HepG2 (cell line): ENCODE results near the gene PLCD4. TPM values are rescaled to one million over a fixed set of nuclear protein-coding genes. Genes with fewer than 3 reads are reported as not detected.

Experiments
- ATRX ChIP-seq: sonication (generic); formaldehyde crosslinking; IDR thresholded peaks from 2 replicates; pipeline ENCODE4 v1.4.0; 2020; ENCODE audit warnings: missing genetic modification reagents, borderline replicate concordance
- CEBPB ChIP-seq: IDR thresholded peaks from 2 replicates; pipeline ENCODE4 v1.6.1; 2011; ENCODE audit warnings: low read depth, low read length, improper control_type of control experiment, borderline replicate concordance
- ISX ChIP-seq: sonication (generic); formaldehyde crosslinking; conservative IDR thresholded peaks from 2 replicates; pipeline ENCODE4 v1.5.0; 2020; ENCODE audit warnings: missing genetic modification reagents
- NONO ChIP-seq, 2 experiments: fragments of 450-650 bp in 1 of 2; sonication (generic) in 1 of 2; formaldehyde crosslinking in 1 of 2; IDR thresholded peaks in 1 of 2; conservative IDR thresholded peaks in 1 of 2; 2 replicates each; pipeline versions ENCODE4 v1.6.1 to v1.8.0; 2017 to 2022; ENCODE audit warnings: mild to moderate bottlenecking in 1 of 2, missing genetic modification reagents in 1 of 2, moderate library complexity in 1 of 2
- SP140L ChIP-seq: sonication (generic); formaldehyde crosslinking; IDR thresholded peaks from 2 replicates; pipeline ENCODE4 v1.4.0; 2020; ENCODE audit warnings: missing genetic modification reagents, borderline replicate concordance
- TBX2 ChIP-seq: sonication (generic); formaldehyde crosslinking; IDR thresholded peaks from 2 replicates; pipeline ENCODE4 v1.5.0; 2020; ENCODE audit warnings: missing genetic modification reagents, mild to moderate bottlenecking, borderline replicate concordance
- TCF12 ChIP-seq, 2 experiments: fragments of 450-650 bp in 1 of 2; sonication (generic) in 1 of 2; formaldehyde crosslinking in 1 of 2; IDR thresholded peaks; 2 replicates each; pipeline versions ENCODE4 v1.6.1 to v1.8.0; 2017 to 2022; ENCODE audit warnings: antibody characterized with exemption in 1 of 2, mild to moderate bottlenecking in 1 of 2, missing genetic modification reagents in 1 of 2, moderate library complexity in 1 of 2
- ZNF124 ChIP-seq: sonication (generic); formaldehyde crosslinking; IDR thresholded peaks from 2 replicates; pipeline ENCODE4 v1.4.0; 2020; ENCODE audit warnings: missing genetic modification reagents
- ZNF441 ChIP-seq: sonication (generic); formaldehyde crosslinking; IDR thresholded peaks from 2 replicates; pipeline ENCODE4 v1.7.0; 2021; ENCODE audit warnings: missing genetic modification reagents, borderline replicate concordance
- ZSCAN21 ChIP-seq: sonication (generic); formaldehyde crosslinking; IDR thresholded peaks from 2 replicates; pipeline ENCODE4 v1.8.0; 2022; ENCODE audit warnings: mild to moderate bottlenecking, missing genetic modification reagents, moderate library complexity, borderline replicate concordance
- ZSCAN29 ChIP-seq: sonication (generic); formaldehyde crosslinking; conservative IDR thresholded peaks from 2 replicates; pipeline ENCODE4 v1.4.0; 2020; ENCODE audit warnings: mild to moderate bottlenecking, missing genetic modification reagents
- polyA plus RNA-seq, 8 experiments: library from polyadenylated mRNA; depleted of rRNA in 3 of 8; stranded (reverse) in 7 of 8; unstranded in 1 of 8; fragments of >200 nt; fragmentation: Illumina TruSeq in 4 of 8; extraction: Trizol in 4 of 8; gene quantifications; 2 replicates each; pipeline versions ENCODE4 v1.2.1 to v1.2.3, GENCODE V29; 2011 to 2016; ENCODE audit warnings: low read depth in 4 of 8, missing spikeins in 1 of 8, mixed read lengths in 1 of 8; ENCODE audit not compliant: insufficient read depth in 1 of 8
- total RNA-seq, 5 experiments: library from RNA; depleted of rRNA; stranded (reverse); fragments of >200 nt; fragmentation: Illumina TruSeq; extraction: Trizol; gene quantifications; 2 replicates each; pipeline ENCODE4 v1.2.3, GENCODE V29; 2016; ENCODE audit warnings: low read depth in 1 of 5
- TF ChIP-seq, protein P1 (sequence below): sonication (generic); formaldehyde crosslinking; IDR thresholded peaks from 2 replicates; pipeline ENCODE4 v1.4.0; 2020; ENCODE audit warnings: missing genetic modification reagents, borderline replicate concordance
- TF ChIP-seq, protein P2 (sequence below): sonication (generic); formaldehyde crosslinking; IDR thresholded peaks from 2 replicates; pipeline ENCODE4 v1.4.0; 2020; ENCODE audit warnings: low read depth, mild to moderate bottlenecking, missing genetic modification reagents
- TF ChIP-seq, protein P3 (sequence below): IDR thresholded peaks from 2 replicates; pipeline ENCODE4 v1.6.1; 2012; ENCODE audit warnings: inconsistent platforms
- TF ChIP-seq, protein P4 (sequence below): sonication (generic); formaldehyde crosslinking; IDR thresholded peaks from 2 replicates; pipeline ENCODE4 v1.8.1; 2022; ENCODE audit warnings: low read depth, mild to moderate bottlenecking, missing genetic modification reagents
- TF ChIP-seq, protein P5 (sequence below): sonication (generic); formaldehyde crosslinking; conservative IDR thresholded peaks from 2 replicates; pipeline ENCODE4 v1.5.0; 2020; ENCODE audit warnings: missing genetic modification reagents

The PLCD4 gene
- total and polyA plus RNA-seq, 2 of the 13 experiments (the other 11 are each of a cell fraction or from before 2014, with no cell fraction given): 0.26 TPM; not detected in 1

DNA sequence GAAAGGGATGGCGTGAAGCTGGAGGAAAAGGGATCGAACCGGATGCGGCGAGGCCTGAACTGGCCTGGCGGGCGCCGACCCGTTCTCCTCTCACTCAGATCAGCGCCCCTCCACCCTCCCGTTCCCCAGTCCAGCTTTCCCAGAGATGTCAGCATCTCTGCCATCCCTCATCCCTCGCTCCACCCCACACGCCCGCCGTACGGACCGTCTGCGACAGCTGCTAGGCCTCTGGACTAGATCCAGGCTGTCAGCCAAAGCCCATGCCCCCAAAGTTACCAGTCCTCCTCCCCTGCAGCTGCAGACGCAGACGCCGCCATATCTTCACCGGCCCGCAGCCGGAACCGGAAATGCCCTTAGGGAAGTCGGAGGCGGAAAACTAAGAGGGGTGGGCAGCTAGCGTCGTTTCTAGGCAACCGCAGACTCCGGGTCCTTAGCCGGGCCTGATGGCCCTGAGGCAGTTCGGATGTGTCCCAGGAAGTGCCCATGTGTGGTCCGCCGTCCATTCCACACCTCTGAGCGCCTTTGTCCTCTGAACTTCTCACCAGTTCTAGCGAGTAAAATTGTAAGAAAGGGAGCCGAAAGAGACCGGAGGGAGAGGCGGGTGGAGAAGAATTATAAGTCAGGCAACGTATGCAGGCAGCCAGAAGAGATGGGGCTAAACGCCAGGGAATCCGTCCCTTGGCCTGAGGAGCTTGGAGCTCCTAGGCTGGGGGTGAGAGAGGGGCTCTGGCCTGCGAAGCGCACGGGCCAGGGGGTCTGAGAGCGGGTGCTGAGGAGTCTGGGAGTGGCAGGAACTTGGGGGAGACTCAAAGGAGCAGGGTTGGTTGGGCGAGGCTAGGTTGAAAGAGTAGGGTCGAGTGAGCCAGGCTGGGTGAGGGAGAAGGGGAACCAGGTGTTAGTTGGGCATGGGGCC is 64.2 kb downstream of the PLCD4 start, which contains the start of the genes RNF25 and STK36 (continued):
- TF ChIP-seq, protein P1, sequence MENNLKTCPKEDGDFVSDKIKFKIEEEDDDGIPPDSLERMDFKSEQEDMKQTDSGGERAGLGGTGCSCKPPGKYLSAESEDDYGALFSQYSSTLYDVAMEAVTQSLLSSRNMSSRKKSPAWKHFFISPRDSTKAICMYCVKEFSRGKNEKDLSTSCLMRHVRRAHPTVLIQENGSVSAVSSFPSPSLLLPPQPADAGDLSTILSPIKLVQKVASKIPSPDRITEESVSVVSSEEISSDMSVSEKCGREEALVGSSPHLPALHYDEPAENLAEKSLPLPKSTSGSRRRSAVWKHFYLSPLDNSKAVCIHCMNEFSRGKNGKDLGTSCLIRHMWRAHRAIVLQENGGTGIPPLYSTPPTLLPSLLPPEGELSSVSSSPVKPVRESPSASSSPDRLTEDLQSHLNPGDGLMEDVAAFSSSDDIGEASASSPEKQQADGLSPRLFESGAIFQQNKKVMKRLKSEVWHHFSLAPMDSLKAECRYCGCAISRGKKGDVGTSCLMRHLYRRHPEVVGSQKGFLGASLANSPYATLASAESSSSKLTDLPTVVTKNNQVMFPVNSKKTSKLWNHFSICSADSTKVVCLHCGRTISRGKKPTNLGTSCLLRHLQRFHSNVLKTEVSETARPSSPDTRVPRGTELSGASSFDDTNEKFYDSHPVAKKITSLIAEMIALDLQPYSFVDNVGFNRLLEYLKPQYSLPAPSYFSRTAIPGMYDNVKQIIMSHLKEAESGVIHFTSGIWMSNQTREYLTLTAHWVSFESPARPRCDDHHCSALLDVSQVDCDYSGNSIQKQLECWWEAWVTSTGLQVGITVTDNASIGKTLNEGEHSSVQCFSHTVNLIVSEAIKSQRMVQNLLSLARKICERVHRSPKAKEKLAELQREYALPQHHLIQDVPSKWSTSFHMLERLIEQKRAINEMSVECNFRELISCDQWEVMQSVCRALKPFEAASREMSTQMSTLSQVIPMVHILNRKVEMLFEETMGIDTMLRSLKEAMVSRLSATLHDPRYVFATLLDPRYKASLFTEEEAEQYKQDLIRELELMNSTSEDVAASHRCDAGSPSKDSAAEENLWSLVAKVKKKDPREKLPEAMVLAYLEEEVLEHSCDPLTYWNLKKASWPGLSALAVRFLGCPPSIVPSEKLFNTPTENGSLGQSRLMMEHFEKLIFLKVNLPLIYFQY (CRISPR knock-in tag): peak; percentile 70; the same call in 1 of the 2 replicates
- no peak for TF ChIP-seq ZSCAN29 (CRISPR knock-in tag)
- TF ChIP-seq ZNF124 (CRISPR knock-in tag): no peak
- TF ChIP-seq, protein P2, sequence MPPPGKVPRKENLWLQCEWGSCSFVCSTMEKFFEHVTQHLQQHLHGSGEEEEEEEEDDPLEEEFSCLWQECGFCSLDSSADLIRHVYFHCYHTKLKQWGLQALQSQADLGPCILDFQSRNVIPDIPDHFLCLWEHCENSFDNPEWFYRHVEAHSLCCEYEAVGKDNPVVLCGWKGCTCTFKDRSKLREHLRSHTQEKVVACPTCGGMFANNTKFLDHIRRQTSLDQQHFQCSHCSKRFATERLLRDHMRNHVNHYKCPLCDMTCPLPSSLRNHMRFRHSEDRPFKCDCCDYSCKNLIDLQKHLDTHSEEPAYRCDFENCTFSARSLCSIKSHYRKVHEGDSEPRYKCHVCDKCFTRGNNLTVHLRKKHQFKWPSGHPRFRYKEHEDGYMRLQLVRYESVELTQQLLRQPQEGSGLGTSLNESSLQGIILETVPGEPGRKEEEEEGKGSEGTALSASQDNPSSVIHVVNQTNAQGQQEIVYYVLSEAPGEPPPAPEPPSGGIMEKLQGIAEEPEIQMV (CRISPR knock-in tag): peak; percentile 81
- TF ChIP-seq SP140L (CRISPR knock-in tag): no peak
- TF ChIP-seq ZNF441 (CRISPR knock-in tag): no peak
- no peak; the same call in 1 of the 2 replicates for TF ChIP-seq TBX2 (CRISPR knock-in tag)
- TF ChIP-seq ATRX (CRISPR knock-in tag): no peak
- TF ChIP-seq, protein P3, sequence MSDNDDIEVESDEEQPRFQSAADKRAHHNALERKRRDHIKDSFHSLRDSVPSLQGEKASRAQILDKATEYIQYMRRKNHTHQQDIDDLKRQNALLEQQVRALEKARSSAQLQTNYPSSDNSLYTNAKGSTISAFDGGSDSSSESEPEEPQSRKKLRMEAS: 0 out of 2 replicates have a peak, but pooled peaks have one; percentile 62
- TF ChIP-seq CEBPB: no peak
- 0 out of 2 replicates have a peak, but pooled peaks have one; percentile 21 for TF ChIP-seq ISX (CRISPR knock-in tag)
- TF ChIP-seq NONO (IDR thresholded peaks at IDR 0.05): no peak
- TF ChIP-seq NONO (CRISPR knock-in tag; conservative IDR thresholded peaks at IDR 0.05): peak; percentile 93
- TF ChIP-seq TCF12 (IDR thresholded peaks at IDR 0.05): no peak
- no peak for TF ChIP-seq TCF12 (CRISPR knock-in tag; IDR thresholded peaks at IDR 0.05)
- TF ChIP-seq, protein P4, sequence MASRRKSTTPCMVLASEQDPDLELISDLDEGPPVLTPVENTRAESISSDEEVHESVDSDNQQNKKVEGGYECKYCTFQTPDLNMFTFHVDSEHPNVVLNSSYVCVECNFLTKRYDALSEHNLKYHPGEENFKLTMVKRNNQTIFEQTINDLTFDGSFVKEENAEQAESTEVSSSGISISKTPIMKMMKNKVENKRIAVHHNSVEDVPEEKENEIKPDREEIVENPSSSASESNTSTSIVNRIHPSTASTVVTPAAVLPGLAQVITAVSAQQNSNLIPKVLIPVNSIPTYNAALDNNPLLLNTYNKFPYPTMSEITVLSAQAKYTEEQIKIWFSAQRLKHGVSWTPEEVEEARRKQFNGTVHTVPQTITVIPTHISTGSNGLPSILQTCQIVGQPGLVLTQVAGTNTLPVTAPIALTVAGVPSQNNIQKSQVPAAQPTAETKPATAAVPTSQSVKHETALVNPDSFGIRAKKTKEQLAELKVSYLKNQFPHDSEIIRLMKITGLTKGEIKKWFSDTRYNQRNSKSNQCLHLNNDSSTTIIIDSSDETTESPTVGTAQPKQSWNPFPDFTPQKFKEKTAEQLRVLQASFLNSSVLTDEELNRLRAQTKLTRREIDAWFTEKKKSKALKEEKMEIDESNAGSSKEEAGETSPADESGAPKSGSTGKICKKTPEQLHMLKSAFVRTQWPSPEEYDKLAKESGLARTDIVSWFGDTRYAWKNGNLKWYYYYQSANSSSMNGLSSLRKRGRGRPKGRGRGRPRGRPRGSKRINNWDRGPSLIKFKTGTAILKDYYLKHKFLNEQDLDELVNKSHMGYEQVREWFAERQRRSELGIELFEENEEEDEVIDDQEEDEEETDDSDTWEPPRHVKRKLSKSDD (CRISPR knock-in tag): 0 out of 2 replicates have a peak, but pooled peaks have one; percentile 26
- TF ChIP-seq, protein P5, sequence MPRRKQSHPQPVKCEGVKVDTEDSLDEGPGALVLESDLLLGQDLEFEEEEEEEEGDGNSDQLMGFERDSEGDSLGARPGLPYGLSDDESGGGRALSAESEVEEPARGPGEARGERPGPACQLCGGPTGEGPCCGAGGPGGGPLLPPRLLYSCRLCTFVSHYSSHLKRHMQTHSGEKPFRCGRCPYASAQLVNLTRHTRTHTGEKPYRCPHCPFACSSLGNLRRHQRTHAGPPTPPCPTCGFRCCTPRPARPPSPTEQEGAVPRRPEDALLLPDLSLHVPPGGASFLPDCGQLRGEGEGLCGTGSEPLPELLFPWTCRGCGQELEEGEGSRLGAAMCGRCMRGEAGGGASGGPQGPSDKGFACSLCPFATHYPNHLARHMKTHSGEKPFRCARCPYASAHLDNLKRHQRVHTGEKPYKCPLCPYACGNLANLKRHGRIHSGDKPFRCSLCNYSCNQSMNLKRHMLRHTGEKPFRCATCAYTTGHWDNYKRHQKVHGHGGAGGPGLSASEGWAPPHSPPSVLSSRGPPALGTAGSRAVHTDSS (CRISPR knock-in tag): no peak
- TF ChIP-seq ZSCAN21: peak; percentile 61; the same call in 1 of the 2 replicates
